ENCODE results near the gene CHST5.

The CHST5 gene

DNA sequence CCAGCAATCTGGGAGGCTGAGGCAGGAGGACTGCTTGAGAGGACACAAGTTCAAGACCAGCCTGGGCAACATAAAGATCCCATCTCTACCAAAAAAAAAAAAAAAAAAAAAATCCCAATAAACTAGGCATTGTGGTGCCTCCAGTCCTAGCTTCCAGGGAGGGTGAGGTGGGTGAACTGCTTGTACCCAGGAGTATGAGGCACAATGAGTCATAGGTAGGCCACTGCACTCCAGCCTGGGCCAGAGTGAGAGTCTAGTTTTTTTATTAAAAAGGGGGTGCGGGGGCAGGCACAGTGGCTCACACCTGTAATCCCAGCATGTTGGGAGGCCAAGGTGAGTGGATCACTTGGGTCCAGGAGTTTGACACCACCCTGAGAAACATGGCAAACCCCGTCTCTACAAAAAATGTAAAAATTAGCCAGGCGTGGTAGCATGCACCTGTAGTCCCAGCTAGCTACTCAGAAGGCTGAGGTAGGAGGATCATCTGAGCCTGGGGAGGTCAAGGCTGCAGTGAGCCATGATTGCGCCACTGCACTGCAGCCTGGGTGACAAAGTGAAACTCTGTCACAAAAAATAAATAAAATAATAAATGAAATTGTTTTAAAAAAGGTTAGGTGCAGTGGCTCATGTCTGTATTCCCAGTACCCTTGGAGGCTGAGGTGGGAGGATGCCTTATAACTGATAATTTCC, 32.8 kb downstream of the CHST5 start:
- DNase-seq = no peak

GRCh38 chr16:75501820-75502219, 34.1 kb downstream of the CHST5 start:
- DNase-seq = peak; percentile 13

DNA sequence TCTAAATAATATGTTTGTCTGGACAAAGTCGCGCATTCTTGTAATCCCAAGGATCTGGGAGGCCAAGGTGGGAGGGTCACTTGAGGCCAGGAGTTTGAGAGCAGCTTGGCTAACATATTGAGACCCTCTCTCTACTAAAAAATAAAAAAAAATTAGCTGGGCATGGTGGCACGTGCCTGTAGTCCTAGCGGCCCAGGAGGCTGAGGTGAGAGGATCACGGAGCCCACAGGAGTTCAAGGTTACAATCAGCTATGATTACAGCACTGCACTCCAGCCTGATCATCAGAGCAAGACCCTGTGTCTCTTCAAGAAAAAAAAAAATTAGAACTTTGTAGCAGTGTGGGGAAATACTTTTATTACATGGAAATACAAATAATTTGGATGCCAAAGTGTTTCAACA, 34.5 kb downstream of the CHST5 start:
- DNase-seq = no peak

GRCh38 chr16:75498605-75499322, 37.1 kb downstream of the CHST5 start:
- DNase-seq = peak; percentile 72

DNA sequence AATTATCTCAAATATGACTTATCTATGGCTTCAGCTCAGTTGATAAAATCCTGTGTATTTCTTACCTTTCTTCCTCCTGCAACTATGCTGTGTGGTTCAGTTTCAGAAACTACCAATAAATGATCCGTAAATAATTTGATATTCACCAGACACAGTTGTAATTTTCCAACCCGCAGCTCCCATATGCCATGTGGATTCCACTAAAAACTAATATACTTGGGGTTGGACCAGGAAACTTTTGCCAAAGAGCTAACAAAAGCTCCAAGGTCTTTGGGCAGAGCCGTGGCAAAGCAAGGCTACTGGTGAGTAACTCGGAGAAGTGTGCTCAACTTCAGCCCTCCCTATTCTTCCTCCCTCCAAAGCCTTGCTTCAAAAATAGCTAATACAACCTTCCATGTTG, 38.4 kb downstream of the CHST5 start:
- DNase-seq = peak; percentile 75

DNA sequence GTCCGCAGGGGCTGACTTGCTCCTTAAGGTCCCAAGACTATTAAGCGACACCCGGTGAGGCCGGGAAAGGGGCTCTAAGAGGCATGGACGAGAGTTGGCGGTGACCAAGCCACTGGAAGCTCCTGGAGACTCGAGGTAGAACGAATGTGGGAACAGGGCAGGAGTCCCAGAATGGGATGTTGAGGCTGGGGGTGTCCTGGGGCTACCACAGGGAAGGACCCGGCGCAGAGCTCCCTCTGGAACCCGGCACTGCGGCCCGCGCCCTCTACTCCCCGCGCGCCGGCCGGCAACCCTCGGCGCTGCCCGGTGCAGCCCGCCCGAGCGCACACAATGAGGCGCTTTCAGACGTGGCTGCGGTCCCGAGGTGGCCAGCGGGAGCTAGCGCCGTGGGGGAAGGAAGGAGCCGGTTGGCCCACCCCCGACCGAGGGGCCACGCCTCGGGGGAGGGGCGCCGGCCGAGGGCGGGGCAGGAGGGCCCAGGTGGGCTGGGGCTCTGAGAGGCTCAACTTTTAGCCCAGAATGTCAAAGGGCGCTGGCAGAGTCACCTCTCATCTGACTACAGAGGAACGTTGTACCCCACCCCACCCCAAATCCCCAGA, 40.7 kb downstream of the CHST5 start, which contains the start of gene CHST6:
CHST6 (minus strand) TSS at position 366 of the 599 bp plus-strand sequence. CDS start 15,613 bp downstream, outside the sequence.
- no peak for DNase-seq

DNA sequence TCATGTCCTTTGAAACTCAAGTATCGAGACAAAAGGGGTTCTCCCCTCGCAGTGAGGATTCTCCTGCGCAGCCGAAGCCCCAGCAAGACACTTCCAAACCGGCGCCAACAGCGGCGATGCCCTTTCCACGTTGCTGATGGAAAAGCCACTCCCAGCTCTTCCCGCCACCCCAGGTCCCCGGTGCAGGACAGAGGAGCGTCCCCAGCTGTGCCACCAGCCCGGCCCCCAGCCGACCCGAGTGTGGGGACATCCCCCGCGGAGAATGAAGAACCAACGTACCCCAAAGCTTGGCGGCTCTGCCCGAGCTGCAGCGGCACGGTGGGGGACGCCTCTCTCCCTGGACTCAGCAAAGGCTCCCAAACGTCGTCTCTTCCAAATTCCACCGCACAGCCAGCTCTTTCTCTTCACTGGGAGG, 41.2 kb downstream of the CHST5 start:
- DNase-seq = no peak

DNA sequence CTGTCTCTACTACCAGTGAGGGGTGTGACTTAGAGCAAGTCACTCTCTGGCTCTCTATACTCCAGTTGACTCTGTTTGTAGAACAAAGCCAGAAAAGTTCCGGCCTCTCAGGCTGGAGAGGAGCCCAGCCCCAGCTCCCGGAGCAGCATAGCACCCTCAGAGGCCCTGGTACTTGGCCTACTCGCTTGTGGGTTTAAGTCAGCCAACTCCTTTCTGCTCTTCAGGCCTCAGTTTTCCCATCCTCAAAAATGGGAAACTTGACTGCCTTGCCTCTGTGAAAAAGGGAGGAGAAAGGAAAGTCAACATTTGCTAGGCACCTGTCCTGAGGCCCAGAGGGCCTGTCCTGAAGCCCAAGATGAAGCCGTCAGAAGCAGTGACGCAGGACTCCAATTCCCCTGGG, 41.7 kb downstream of the CHST5 start:
- DNase-seq = no peak

- peak; percentile 92 for DNase-seq
These were observed 44.0 kb downstream of the CHST5 start for GRCh38 chr16:75491876-75492275.

- no peak for DNase-seq
These were observed 47.6 kb downstream of the CHST5 start for GRCh38 chr16:75488322-75488721.

DNA sequence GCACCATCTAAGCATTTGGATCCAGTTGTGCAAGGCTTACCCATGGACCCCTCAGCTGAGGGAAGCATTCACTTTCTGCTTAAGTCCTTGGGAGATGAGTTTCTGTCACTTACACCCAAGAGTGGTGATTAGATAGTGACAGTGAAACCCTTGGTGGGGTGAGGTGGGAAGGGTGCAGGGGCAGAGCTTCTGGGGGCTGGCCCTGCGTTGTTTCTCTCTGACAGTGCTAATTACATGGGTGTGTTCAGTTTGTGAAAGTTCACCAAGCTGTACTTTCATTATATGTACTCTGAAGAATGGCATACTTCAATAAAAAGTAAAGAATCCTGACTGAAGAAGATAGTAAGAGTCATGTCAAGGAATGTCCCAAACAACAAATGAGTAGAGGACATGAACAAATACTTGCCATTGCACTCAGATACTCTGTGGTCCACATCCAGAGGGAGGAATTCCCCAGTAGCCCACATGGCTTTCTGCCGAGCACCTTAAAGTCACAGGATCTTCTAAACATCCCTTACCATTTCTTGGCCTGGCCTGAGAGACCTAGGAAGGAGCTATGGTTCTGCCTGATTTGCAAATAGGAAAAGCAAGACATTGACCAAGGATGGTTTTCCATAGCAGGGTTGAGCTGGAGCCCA, 49.1 kb downstream of the CHST5 start:
- no peak for DNase-seq

GRCh38 chr16:75486014-75486675, 49.8 kb downstream of the CHST5 start:
- peak; percentile 86 for DNase-seq

- peak; percentile 39 for DNase-seq
These were observed 50.5 kb downstream of the CHST5 start for GRCh38 chr16:75485230-75486013.

DNA sequence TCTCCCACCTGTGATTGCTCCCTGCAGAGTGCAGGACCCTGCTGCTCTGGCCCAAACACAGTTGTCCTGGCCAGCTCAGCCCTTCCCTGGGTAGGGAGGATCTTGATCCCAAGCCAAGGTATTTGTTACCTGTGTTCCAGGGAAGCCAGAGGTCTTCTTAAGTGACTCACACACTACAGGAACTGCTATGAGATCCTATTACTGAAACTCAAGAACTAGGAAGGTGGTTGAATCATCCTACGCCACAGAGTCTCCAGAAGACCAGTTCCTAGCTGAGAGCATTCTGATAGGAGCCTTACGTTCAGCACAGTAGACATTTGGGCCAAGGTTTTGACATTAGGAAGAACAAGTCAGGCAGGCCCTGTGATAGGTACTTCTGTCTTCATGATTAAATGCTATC, 52.7 kb downstream of the CHST5 start:
- DNase-seq = peak; percentile 54

DNA sequence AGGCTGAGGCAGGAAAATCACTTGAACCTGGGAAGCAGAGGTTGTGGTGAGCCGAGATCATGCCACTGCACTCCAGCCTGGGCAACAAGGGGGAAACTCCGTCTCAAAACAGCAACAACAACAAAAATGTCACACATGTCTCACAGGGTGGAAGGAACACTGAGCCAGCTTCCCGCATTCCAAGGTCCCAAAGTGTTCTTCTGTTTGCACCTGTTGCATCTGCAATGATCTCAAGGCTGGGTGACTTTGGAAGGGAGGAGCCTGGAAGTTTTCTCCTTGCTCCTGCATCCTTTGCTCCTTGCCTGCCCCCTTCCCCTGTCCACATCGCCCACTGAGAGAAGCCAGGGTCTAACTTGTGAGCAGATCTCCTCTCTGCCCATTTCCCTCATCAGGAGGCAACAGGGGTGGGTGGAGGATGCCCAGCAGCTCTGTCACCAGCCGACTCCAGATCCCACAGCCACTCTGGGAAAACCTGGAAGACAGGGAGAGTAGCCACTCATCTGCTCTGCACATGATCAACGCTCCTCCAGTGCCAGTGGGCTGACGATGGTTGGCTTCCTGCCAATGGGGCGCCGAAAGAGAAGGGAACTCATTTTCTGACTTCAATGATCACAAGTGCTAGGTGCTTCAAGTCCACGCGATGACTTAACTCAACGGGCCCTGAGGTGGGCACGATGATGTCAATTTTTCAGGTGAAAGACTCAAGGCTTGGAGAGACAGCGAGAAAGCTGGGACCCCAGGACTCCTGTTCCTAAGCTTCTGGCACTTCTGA, 53.3 kb downstream of the CHST5 start:
- DNase-seq = peak; percentile 14

- no peak for DNase-seq
These were observed 54.4 kb downstream of the CHST5 start for GRCh38 chr16:75481475-75481874.

DNA sequence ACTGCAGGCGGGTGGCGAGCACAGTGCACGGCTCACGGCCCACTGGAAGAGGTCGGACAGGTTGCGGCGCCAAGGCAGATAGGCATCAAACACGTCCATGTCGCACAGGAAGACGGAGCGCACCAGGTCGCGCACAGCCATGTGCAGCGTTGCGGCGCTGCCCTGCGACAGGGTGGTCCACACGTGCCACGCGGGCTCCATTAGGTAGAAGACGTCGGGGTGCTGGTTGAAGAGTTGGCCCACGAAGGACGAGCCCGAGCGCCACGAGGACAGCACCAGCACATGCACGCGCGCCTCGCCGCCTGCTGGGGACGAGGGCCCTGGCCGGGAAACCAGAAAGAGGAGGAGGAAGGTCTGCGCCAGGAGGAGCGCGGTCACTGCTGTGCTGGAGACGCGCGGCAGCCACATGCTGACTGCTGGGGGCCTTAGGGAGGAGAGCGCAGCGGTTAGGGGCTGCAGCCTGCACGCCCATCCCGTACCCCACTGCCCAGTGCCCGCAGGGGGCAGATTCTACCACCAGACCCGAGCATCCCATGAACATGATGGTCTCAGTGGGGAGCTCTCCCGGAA, 56.4 kb downstream of the CHST5 start:
- DNase-seq = no peak

All from NCI-H2171 treated with DMSO at 0.1 percent for 48 hours (cell line).